GM18907 (cell line): ENCODE results near the gene NAMPT.
"Not testable (repeated sequence)": the region's sequence is repeated elsewhere in the genome, so short reads cannot be mapped to it uniquely, and the experiment has no call there.

Experiments
- ATAC-seq: cut with Tn5 transposase; IDR thresholded peaks from one replicate; pipeline ENCODE4 v1.9.1; 2021; ENCODE audit warnings: mild to moderate bottlenecking, moderate library complexity; ENCODE audit not compliant: unreplicated experiment

Gene NAMPT

GRCh38 chr7:106305732-106306131, 20.9 kb upstream of the NAMPT start:
- no peak for ATAC-seq

GRCh38 chr7:106304568-106304967, 19.8 kb upstream of the NAMPT start:
- no peak for ATAC-seq

GRCh38 chr7:106298631-106299030, 13.8 kb upstream of the NAMPT start:
- ATAC-seq = not testable (repeated sequence)

GRCh38 chr7:106298155-106298554, 13.4 kb upstream of the NAMPT start:
- not testable (repeated sequence) for ATAC-seq

GRCh38 chr7:106294334-106294733, 9.6 kb upstream of the NAMPT start:
- ATAC-seq = no peak

- ATAC-seq = no peak
Measured at GRCh38 chr7:106291247-106291646, 6.5 kb upstream of the NAMPT start.

- ATAC-seq = no peak
Measured at GRCh38 chr7:106290319-106290718, 5.5 kb upstream of the NAMPT start.

GRCh38 chr7:106289848-106290247, 5.1 kb upstream of the NAMPT start:
- ATAC-seq = no peak

GRCh38 chr7:106288263-106288662, 3.5 kb upstream of the NAMPT start:
- ATAC-seq = no peak

GRCh38 chr7:106287786-106288185, 3.0 kb upstream of the NAMPT start:
- no peak for ATAC-seq

- no peak for ATAC-seq
Measured at GRCh38 chr7:106285855-106286492, 1.2 kb upstream of the NAMPT start.

GRCh38 chr7:106285051-106285854, 470 bp upstream of the NAMPT start:
- peak; percentile 84 for ATAC-seq

- peak; percentile 26 for ATAC-seq
Measured at GRCh38 chr7:106283831-106284713, 711 bp downstream of the NAMPT start.

- ATAC-seq = no peak
Measured at GRCh38 chr7:106283501-106283830, 1.3 kb downstream of the NAMPT start.

- no peak for ATAC-seq
Measured at GRCh38 chr7:106282852-106283251, 1.9 kb downstream of the NAMPT start.

- ATAC-seq = no peak
Measured at GRCh38 chr7:106282390-106282789, 2.4 kb downstream of the NAMPT start.

- ATAC-seq = no peak
Measured at GRCh38 chr7:106281585-106282318, 3.0 kb downstream of the NAMPT start.

- ATAC-seq = no peak
Measured at GRCh38 chr7:106281127-106281526, 3.7 kb downstream of the NAMPT start.

- no peak for ATAC-seq
Measured at GRCh38 chr7:106279425-106280197, 5.2 kb downstream of the NAMPT start.

GRCh38 chr7:106278695-106279094, 6.1 kb downstream of the NAMPT start:
- ATAC-seq = no peak
